Activated B cell treated with CpG ODN at 0.5 μM for 24 hours (primary cell): ENCODE measurements around the gene ULBP2. TPM values are rescaled to one million over a fixed set of nuclear protein-coding genes. Genes with fewer than 3 reads are reported as not detected.

ENCODE experiments used
- ATAC-seq: fragments of 200-7000 bp; cut with Tn5 transposase; one replicate; pipeline ENCODE4 v1.10.0; 2021; ENCODE audit warnings: low read depth, mild to moderate bottlenecking, moderate library complexity
- CTCF ChIA-PET: fragments of 350-600 bp; sonication (Branson Sonifier 250); formaldehyde crosslinking; loops from one replicate; lab custom pipeline; 2021; ENCODE audit warnings: antibody characterized with exemption; lab: Charles Lee
- POLR2A ChIA-PET: fragments of 350-600 bp; sonication (Branson Sonifier 250); formaldehyde crosslinking; loops from one replicate; lab custom pipeline; 2021; ENCODE audit warnings: antibody characterized with exemption; lab: Charles Lee
- DNase-seq: peaks from one replicate; pipeline ENCODE4 v3.0.0; 2022
- H3K27ac Mint-ChIP-seq: one replicate; pipeline ENCODE4 v1.8.0; 2020; ENCODE audit warnings: mixed read lengths
- H3K27me3 Mint-ChIP-seq: one replicate; pipeline ENCODE4 v1.8.0; 2021; ENCODE audit warnings: mixed read lengths
- H3K36me3 Mint-ChIP-seq: one replicate; pipeline ENCODE4 v1.8.0; 2021; ENCODE audit warnings: low read depth, mixed read lengths
- H3K4me1 Mint-ChIP-seq: one replicate; pipeline ENCODE4 v1.8.0; 2021; ENCODE audit warnings: mixed read lengths
- H3K4me3 Mint-ChIP-seq: one replicate; pipeline ENCODE4 v1.8.0; 2020; ENCODE audit warnings: mild to moderate bottlenecking, mixed read lengths
- H3K9me3 Mint-ChIP-seq: one replicate; pipeline ENCODE4 v1.8.0; 2020; ENCODE audit warnings: mixed read lengths
- intact Hi-C: fragments of 100-400 bp; cut with micrococcal nuclease; formaldehyde crosslinking; loops from one replicate; pipeline ENCODE4 v1.15.1; 2024
- total RNA-seq: library from RNA; stranded (reverse); gene quantifications from 2 replicates; pipeline ENCODE4 v1.2.3, GENCODE V29; 2022
- TF ChIP-seq, protein P1 (sequence below): fragments of 200-600 bp; IDR thresholded peaks from one replicate; pipeline ENCODE4 v1.8.0; 2022; ENCODE audit warnings: antibody characterized with exemption, mild to moderate bottlenecking

ULBP2 gene
- total RNA-seq, 1 donor from 2014 or later = 0.29 TPM

GRCh38 chr6:149983145-149983544 is 41.3 kb downstream of the ULBP2 start:
- ChIA-PET CTCF (no interaction called here), POLR2A (interaction anchor here (0.6 kb wide), 1 partner anchor 19 kb away, joined by 3 read pairs; the partner anchor contains the start of gene ULBP1)
- TF ChIP-seq, protein P1, sequence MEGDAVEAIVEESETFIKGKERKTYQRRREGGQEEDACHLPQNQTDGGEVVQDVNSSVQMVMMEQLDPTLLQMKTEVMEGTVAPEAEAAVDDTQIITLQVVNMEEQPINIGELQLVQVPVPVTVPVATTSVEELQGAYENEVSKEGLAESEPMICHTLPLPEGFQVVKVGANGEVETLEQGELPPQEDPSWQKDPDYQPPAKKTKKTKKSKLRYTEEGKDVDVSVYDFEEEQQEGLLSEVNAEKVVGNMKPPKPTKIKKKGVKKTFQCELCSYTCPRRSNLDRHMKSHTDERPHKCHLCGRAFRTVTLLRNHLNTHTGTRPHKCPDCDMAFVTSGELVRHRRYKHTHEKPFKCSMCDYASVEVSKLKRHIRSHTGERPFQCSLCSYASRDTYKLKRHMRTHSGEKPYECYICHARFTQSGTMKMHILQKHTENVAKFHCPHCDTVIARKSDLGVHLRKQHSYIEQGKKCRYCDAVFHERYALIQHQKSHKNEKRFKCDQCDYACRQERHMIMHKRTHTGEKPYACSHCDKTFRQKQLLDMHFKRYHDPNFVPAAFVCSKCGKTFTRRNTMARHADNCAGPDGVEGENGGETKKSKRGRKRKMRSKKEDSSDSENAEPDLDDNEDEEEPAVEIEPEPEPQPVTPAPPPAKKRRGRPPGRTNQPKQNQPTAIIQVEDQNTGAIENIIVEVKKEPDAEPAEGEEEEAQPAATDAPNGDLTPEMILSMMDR = no peak
- H3K36me3 Mint-ChIP-seq = no peaks in the 10 kb centered on the region
- peaks cover under 1% of the 10 kb centered on the region for H3K9me3 Mint-ChIP-seq
- ATAC-seq = no peak
- no peak overlapping the region for H3K27ac Mint-ChIP-seq
- no peaks in the 10 kb centered on the region for H3K4me1 Mint-ChIP-seq
- DNase-seq = no peak
- no peak overlapping the region for H3K4me3 Mint-ChIP-seq
- intact Hi-C loops = no loop called here
- H3K27me3 Mint-ChIP-seq = peaks cover 61% of the 10 kb centered on the region

GRCh38 chr6:149984773-149985172 is 43.0 kb downstream of the ULBP2 start:
- CTCF ChIA-PET = no interaction called here
- peaks cover 5% of the 10 kb centered on the region for H3K9me3 Mint-ChIP-seq
- no peak overlapping the region for H3K27ac Mint-ChIP-seq
- H3K27me3 Mint-ChIP-seq = peaks cover 65% of the 10 kb centered on the region
- peaks cover 6% of the 10 kb centered on the region for H3K4me1 Mint-ChIP-seq
- H3K36me3 Mint-ChIP-seq = peaks cover 2% of the 10 kb centered on the region
- no peak overlapping the region for H3K4me3 Mint-ChIP-seq
- ATAC-seq (no peak), DNase-seq (no peak)
- POLR2A ChIA-PET = interaction anchor here (0.7 to 1.0 kb wide), 2 partner anchors 10 to 85 kb away, joined by 4 to 6 read pairs; no protein-coding TSS in a partner anchor
- intact Hi-C loops = no loop called here
- TF ChIP-seq, protein P1 = no peak

GRCh38 chr6:149985481-149985937 is 43.7 kb downstream of the ULBP2 start:
- ChIA-PET CTCF (no interaction called here), POLR2A (no interaction called here)
- intact Hi-C loops = no loop called here
- Mint-ChIP-seq H3K36me3 (peaks cover 2% of the 10 kb centered on the region), H3K27ac (no peak overlapping the region), H3K9me3 (peaks cover 5% of the 10 kb centered on the region), H3K4me3 (no peak overlapping the region), H3K4me1 (peaks cover 14% of the 10 kb centered on the region), H3K27me3 (peaks cover 67% of the 10 kb centered on the region)
- no peak for DNase-seq
- TF ChIP-seq, protein P1 = no peak
- no peak for ATAC-seq

DNA sequence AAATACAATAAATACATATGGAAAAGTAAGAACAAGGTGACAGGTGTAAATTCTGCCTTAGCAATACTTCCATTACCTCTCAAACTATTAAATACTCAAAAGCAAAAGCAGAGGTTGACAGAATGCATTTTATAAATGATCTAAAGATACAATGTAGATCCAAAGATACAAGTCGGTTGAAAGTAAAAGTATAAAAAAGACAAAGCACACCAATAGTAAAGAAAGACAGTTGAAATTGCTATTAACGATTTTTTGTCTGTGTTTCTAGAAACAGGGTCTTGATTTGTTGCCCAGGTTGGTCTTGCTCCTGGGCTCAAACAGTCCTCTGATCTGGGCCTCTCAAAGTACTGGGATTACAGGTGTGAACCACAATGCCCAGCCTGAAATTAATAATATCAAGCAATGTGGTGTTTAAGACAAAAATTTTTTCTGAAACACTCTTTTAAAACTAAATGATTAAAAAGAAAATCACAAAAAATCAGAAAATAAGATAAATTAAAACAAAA is 45.8 kb downstream of the ULBP2 start:
- ATAC-seq (no peak), DNase-seq (no peak)
- intact Hi-C loops = no loop called here
- ChIA-PET CTCF (no interaction called here), POLR2A (no interaction called here)
- Mint-ChIP-seq H3K9me3 (peaks cover 5% of the 10 kb centered on the region), H3K36me3 (peaks cover 2% of the 10 kb centered on the region), H3K4me1 (peaks cover 26% of the 10 kb centered on the region), H3K27ac (no peak overlapping the region), H3K4me3 (no peak overlapping the region), H3K27me3 (peaks cover 68% of the 10 kb centered on the region)
- TF ChIP-seq, protein P1 = no peak

- no peak for DNase-seq
- intact Hi-C loops = no loop called here
- POLR2A ChIA-PET = interaction anchor here (0.7 kb wide), 1 partner anchor 436 kb away, joined by 3 read pairs; no protein-coding TSS in a partner anchor
- TF ChIP-seq, protein P1 = no peak
- Mint-ChIP-seq H3K4me3 (no peak overlapping the region), H3K36me3 (peaks cover 2% of the 10 kb centered on the region), H3K27ac (no peak overlapping the region), H3K27me3 (peaks cover 72% of the 10 kb centered on the region), H3K4me1 (peaks cover 26% of the 10 kb centered on the region), H3K9me3 (peaks cover 5% of the 10 kb centered on the region)
- no peak for ATAC-seq
- CTCF ChIA-PET = no interaction called here
These were observed 46.9 kb downstream of the ULBP2 start for GRCh38 chr6:149988550-149989346.
